GM20000 (cell line): ENCODE data around the gene ABHD2.

ENCODE experiments used
- DNase-seq: peaks from one replicate; pipeline ENCODE4 v3.0.0; 2012; ENCODE audit warnings: low spot score
- CTCF ChIP-seq: IDR thresholded peaks from 2 replicates; pipeline ENCODE4 v1.5.1; 2012; ENCODE audit warnings: mild to moderate bottlenecking, control low read depth; ENCODE audit errors: extremely low read depth, missing control alignments

The ABHD2 gene

GRCh38 chr15:89103481-89104171 is 15.4 kb downstream of the ABHD2 start:
- no peak for DNase-seq
- TF ChIP-seq CTCF: no peak

- no peak for DNase-seq
Measured at GRCh38 chr15:89104172-89104564, 15.9 kb downstream of the ABHD2 start.

GRCh38 chr15:89105147-89105546 is 16.9 kb downstream of the ABHD2 start:
- no peak for TF ChIP-seq CTCF
- no peak for DNase-seq

More at GRCh38 chr15:89104172-89104564, 15.9 kb downstream of the ABHD2 start:
- no peak for TF ChIP-seq CTCF

- no peak for DNase-seq
- TF ChIP-seq CTCF: no peak
Measured at GRCh38 chr15:89106200-89106599, 17.9 kb downstream of the ABHD2 start.

- no peak for TF ChIP-seq CTCF
- DNase-seq: no peak
Measured at GRCh38 chr15:89107984-89108383, 19.7 kb downstream of the ABHD2 start.

- no peak for DNase-seq
- no peak for TF ChIP-seq CTCF
Measured at GRCh38 chr15:89108835-89109234, 20.6 kb downstream of the ABHD2 start.

- no peak for DNase-seq
- TF ChIP-seq CTCF: no peak
Measured at GRCh38 chr15:89109238-89109637, 21.0 kb downstream of the ABHD2 start.
